H9 (cell line): ENCODE measurements around the gene GPR153. TPM values are rescaled to one million over a fixed set of nuclear protein-coding genes. Genes with fewer than 3 reads are reported as not detected.

Source experiments
- DNase-seq: peaks from one replicate; pipeline ENCODE4 v3.0.0-alpha.2; 2017
- H2AFZ ChIP-seq: one replicate; pipeline ENCODE4 v1.6.1; 2013; ENCODE audit warnings: mild to moderate bottlenecking, low read length, control low read depth, moderate library complexity
- H2AK5ac ChIP-seq: 2 replicates; pipeline ENCODE4 v1.6.1; 2013; ENCODE audit warnings: low read length, control low read depth, mixed read lengths; ENCODE audit not compliant: insufficient read length
- H2BK120ac ChIP-seq: one replicate; pipeline ENCODE4 v1.6.1; 2013; ENCODE audit warnings: low read depth, mild to moderate bottlenecking, low read length, control low read depth, inconsistent platforms; ENCODE audit not compliant: poor library complexity, severe bottlenecking
- H2BK12ac ChIP-seq: 2 replicates; pipeline ENCODE4 v1.6.1; 2013; ENCODE audit warnings: low read length, control low read depth, mixed read lengths, low read depth; ENCODE audit not compliant: insufficient read length
- H2BK15ac ChIP-seq: 2 replicates; pipeline ENCODE4 v1.6.1; 2013; ENCODE audit warnings: low read depth, low read length, control low read depth
- H2BK20ac ChIP-seq: one replicate; pipeline ENCODE4 v1.6.1; 2013; ENCODE audit warnings: low read depth, mild to moderate bottlenecking, low read length, control low read depth, inconsistent platforms; ENCODE audit not compliant: poor library complexity, severe bottlenecking
- H2BK5ac ChIP-seq: 2 replicates; pipeline ENCODE4 v1.6.1; 2013; ENCODE audit warnings: low read length, control low read depth, mixed read lengths; ENCODE audit not compliant: insufficient read length
- H3K14ac ChIP-seq: 2 replicates; pipeline ENCODE4 v1.6.1; 2013; ENCODE audit warnings: low read length, control low read depth; ENCODE audit not compliant: insufficient read depth
- H3K18ac ChIP-seq: 2 replicates; pipeline ENCODE4 v1.6.1; 2013; ENCODE audit warnings: low read depth, mild to moderate bottlenecking, mixed read lengths, low read length, control low read depth; ENCODE audit not compliant: insufficient read length
- H3K23ac ChIP-seq: 2 replicates; pipeline ENCODE4 v1.6.1; 2013; ENCODE audit warnings: low read length, control low read depth, mixed read lengths, low read depth; ENCODE audit not compliant: insufficient read length
- H3K23me2 ChIP-seq: 2 replicates; pipeline ENCODE4 v1.6.1; 2013; ENCODE audit warnings: low read depth, mild to moderate bottlenecking, mixed read lengths, low read length, control low read depth; ENCODE audit not compliant: insufficient read length, poor library complexity, severe bottlenecking
- H3K27ac ChIP-seq: 2 replicates; pipeline ENCODE4 v1.5.1; 2013; ENCODE audit warnings: low read length, control low read depth, mixed read lengths, low read depth; ENCODE audit not compliant: insufficient read length
- H3K27me3 ChIP-seq: 2 replicates; pipeline ENCODE4 v1.6.1; 2013; ENCODE audit warnings: low read length, control low read depth, inconsistent platforms; ENCODE audit not compliant: insufficient read depth
- H3K4ac ChIP-seq: 2 replicates; pipeline ENCODE4 v1.6.1; 2013; ENCODE audit warnings: low read depth, mild to moderate bottlenecking, control low read depth, inconsistent platforms, low read length, moderate library complexity
- H3K4me1 ChIP-seq: 2 replicates; pipeline ENCODE4 v1.6.1; 2013; ENCODE audit warnings: low read length, control low read depth, inconsistent platforms; ENCODE audit not compliant: insufficient read depth
- H3K4me2 ChIP-seq: 2 replicates; pipeline ENCODE4 v1.6.1; 2013; ENCODE audit warnings: low read length, control low read depth, mixed read lengths; ENCODE audit not compliant: insufficient read length, insufficient read depth
- H3K56ac ChIP-seq: 2 replicates; pipeline ENCODE4 v1.6.1; 2013; ENCODE audit warnings: low read depth, mild to moderate bottlenecking, mixed read lengths, low read length, control low read depth; ENCODE audit not compliant: insufficient read length
- H3K79me1 ChIP-seq: 2 replicates; pipeline ENCODE4 v1.6.1; 2013; ENCODE audit warnings: low read depth, mild to moderate bottlenecking, moderate library complexity, low read length, control low read depth, inconsistent platforms; ENCODE audit not compliant: insufficient read depth, poor library complexity, severe bottlenecking
- H3K79me2 ChIP-seq: 2 replicates; pipeline ENCODE4 v1.6.1; 2013; ENCODE audit warnings: low read length, control low read depth, inconsistent platforms; ENCODE audit not compliant: insufficient read depth
- H3K9ac ChIP-seq: 2 replicates; pipeline ENCODE4 v1.6.1; 2013; ENCODE audit warnings: low read length, control low read depth, mixed read lengths; ENCODE audit not compliant: insufficient read length; ENCODE audit errors: extremely low read depth
- H3K9me3 ChIP-seq: one replicate; pipeline ENCODE4 v1.6.1; 2013; ENCODE audit warnings: low read depth, low read length, inconsistent platforms; ENCODE audit not compliant: control insufficient read depth
- H3T11ph ChIP-seq: one replicate; pipeline ENCODE4 v1.6.1; 2013; ENCODE audit warnings: mild to moderate bottlenecking, low read length, control low read depth, inconsistent platforms
- H4K20me1 ChIP-seq: one replicate; pipeline ENCODE4 v1.6.1; 2013; ENCODE audit not compliant: control insufficient read depth, insufficient read length, insufficient read depth
- H4K5ac ChIP-seq: 2 replicates; pipeline ENCODE4 v1.6.1; 2013; ENCODE audit warnings: low read depth, mild to moderate bottlenecking, mixed read lengths, low read length, control low read depth; ENCODE audit not compliant: insufficient read length
- H4K8ac ChIP-seq: replicated peaks from 2 replicates; pipeline ENCODE4 v1.6.1; 2013; ENCODE audit warnings: low read length, control low read depth, mixed read lengths, low read depth; ENCODE audit not compliant: insufficient read length
- H4K91ac ChIP-seq: 2 replicates; pipeline ENCODE4 v1.6.1; 2013; ENCODE audit warnings: low read depth, mild to moderate bottlenecking, moderate library complexity, mixed read lengths, low read length, control low read depth; ENCODE audit not compliant: insufficient read length
- H3K27ac Mint-ChIP-seq, 3 experiments: 2 replicates in 2 of 3; 3 replicates in 1 of 3; pipeline ENCODE4 v1.8.0; 2020 to 2021; ENCODE audit warnings: mixed read lengths in 3 of 3, mild to moderate bottlenecking in 1 of 3, moderate library complexity in 1 of 3
- H3K27me3 Mint-ChIP-seq: 2 replicates; pipeline ENCODE4 v1.8.0; 2021; ENCODE audit warnings: low read depth, mild to moderate bottlenecking, moderate library complexity, mixed read lengths
- H3K36me3 Mint-ChIP-seq, 3 experiments: 2 replicates in 2 of 3; 3 replicates in 1 of 3; pipeline ENCODE4 v1.8.0; 2020 to 2021; ENCODE audit warnings: low read depth in 3 of 3, mixed read lengths in 3 of 3; ENCODE audit not compliant: insufficient read depth in 1 of 3
- H3K4me1 Mint-ChIP-seq, 2 experiments: 2 replicates each; pipeline ENCODE4 v1.8.0; 2020; ENCODE audit warnings: mixed read lengths in 2 of 2
- H3K4me3 Mint-ChIP-seq, 2 experiments: 2 replicates in 1 of 2; 3 replicates in 1 of 2; pipeline ENCODE4 v1.8.0; 2020 to 2021; ENCODE audit warnings: mild to moderate bottlenecking in 2 of 2, mixed read lengths in 2 of 2, moderate library complexity in 1 of 2
- H3K9me3 Mint-ChIP-seq, 2 experiments: 2 replicates in 1 of 2; 3 replicates in 1 of 2; pipeline ENCODE4 v1.8.0; 2020; ENCODE audit warnings: mild to moderate bottlenecking in 2 of 2, mixed read lengths in 2 of 2, moderate library complexity in 1 of 2
- WGBS: extraction: QIAGEN DNeasy Blood & Tissue Kit; methylation state at CpG from one replicate; pipeline ENCODE4 v1.1.7; 2013; ENCODE audit warnings: missing lambda C conversion rate, low lambda C conversion rate, mixed read lengths; ENCODE audit not compliant: insufficient read length; ENCODE audit errors: extremely low coverage; 5-methylcytosine and 5-hydroxymethylcytosine counted together
- total RNA-seq: library from RNA; stranded (reverse); gene quantifications from 2 replicates; pipeline ENCODE4 v1.2.1, GENCODE V29; 2021
- TF ChIP-seq, protein P1 (sequence below): fragments of 200-600 bp; sonication (generic); conservative IDR thresholded peaks from 3 replicates; pipeline ENCODE4 v1.8.0; 2021; ENCODE audit warnings: antibody characterized with exemption, mild to moderate bottlenecking

GPR153 gene
- total RNA-seq, 1 experiment from 2014 or later, result 8.9 TPM

DNA sequence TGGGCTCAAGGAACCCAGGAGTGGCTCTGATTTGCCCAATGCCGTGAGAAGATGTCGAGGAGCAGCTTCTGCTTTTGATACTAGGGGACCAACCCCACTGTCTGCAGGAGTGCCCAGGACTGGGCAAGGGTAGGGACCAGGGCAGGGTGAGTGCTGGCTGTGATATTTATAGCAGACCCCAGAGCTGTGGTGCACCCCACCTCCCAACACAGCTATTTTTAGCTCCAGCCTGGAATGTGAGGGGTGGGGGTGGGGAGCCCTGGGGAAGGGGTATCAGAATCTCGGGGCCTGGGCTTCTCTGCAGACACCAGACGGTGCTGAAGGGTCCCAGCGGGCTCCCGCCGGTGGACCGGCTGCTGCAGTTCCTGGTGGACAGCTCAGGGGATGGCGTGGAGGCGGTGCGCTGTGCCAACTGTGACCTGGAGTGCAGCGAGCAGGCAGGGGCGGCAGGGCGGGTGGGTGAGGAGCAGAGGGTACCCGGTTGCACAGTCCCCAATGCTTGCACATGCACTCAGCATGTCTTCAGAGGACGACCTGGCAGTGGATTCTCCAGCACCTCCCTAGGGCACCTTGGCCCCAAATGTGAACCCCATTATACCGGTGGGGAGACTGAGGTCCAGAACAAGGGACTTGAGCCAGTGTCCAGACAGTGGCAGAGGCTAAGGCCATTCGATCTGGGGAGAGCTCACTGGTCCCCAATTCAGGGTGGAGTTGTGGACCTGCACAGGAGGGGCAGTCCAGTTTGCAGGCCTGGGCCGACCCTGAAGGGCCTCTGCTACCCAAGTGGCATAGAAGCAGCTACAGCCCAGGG, 53.6 kb downstream of the GPR153 start:
- Histone ChIP-seq H3K27ac (no peak overlapping the region), H3K4me1 (no peaks in the 10 kb centered on the region), H3K23ac (no peak overlapping the region), H2BK120ac (no peak overlapping the region), H2AK5ac (no peak overlapping the region), H3K9me3 (no peaks in the 10 kb centered on the region), H3K9ac (no peak overlapping the region), H4K8ac (no peak overlapping the region), H3K56ac (no peak overlapping the region), H3K14ac (no peak overlapping the region), H2BK12ac (no peak overlapping the region), H2AFZ (no peak overlapping the region), H3K79me1 (no peaks in the 10 kb centered on the region), H3K4ac (no peak overlapping the region), H2BK15ac (no peak overlapping the region), H3K27me3 (no peaks in the 10 kb centered on the region; the same call in 1 of the 2 replicates), H3K23me2 (peaks cover 19% of the 10 kb centered on the region), H3K4me2 (no peak overlapping the region), H3T11ph (no peak overlapping the region), H4K91ac (no peak overlapping the region), H3K79me2 (no peaks in the 10 kb centered on the region), H4K5ac (no peak overlapping the region), H2BK5ac (no peak overlapping the region), H2BK20ac (no peak overlapping the region), H4K20me1 (no peaks in the 10 kb centered on the region), H3K18ac (no peak overlapping the region)
- peaks cover 40% of the 10 kb centered on the region for H3K27me3 Mint-ChIP-seq
- no peaks in the 10 kb centered on the region for H3K9me3 Mint-ChIP-seq
- H3K4me1 Mint-ChIP-seq, result peaks cover 7 to 27% of the 10 kb centered on the region in 2 experiments
- no peaks in the 10 kb centered on the region for H3K36me3 Mint-ChIP-seq
- H3K4me3 Mint-ChIP-seq, result no peak overlapping the region; a peak in 2 of 5 replicates
- H3K27ac Mint-ChIP-seq, result no peak overlapping the region
- no peak for DNase-seq
- WGBS, result no CpG with 5 or more reads among the region's 19 CpGs
- TF ChIP-seq, protein P1, sequence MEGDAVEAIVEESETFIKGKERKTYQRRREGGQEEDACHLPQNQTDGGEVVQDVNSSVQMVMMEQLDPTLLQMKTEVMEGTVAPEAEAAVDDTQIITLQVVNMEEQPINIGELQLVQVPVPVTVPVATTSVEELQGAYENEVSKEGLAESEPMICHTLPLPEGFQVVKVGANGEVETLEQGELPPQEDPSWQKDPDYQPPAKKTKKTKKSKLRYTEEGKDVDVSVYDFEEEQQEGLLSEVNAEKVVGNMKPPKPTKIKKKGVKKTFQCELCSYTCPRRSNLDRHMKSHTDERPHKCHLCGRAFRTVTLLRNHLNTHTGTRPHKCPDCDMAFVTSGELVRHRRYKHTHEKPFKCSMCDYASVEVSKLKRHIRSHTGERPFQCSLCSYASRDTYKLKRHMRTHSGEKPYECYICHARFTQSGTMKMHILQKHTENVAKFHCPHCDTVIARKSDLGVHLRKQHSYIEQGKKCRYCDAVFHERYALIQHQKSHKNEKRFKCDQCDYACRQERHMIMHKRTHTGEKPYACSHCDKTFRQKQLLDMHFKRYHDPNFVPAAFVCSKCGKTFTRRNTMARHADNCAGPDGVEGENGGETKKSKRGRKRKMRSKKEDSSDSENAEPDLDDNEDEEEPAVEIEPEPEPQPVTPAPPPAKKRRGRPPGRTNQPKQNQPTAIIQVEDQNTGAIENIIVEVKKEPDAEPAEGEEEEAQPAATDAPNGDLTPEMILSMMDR, result no peak
